Immature natural killer cell (primary cell): Measurements from ENCODE around the gene SETD4. TPM values are rescaled to one million over a fixed set of nuclear protein-coding genes. Genes with fewer than 3 reads are reported as not detected.
A peak's percentile ranks its signal among the peaks of the same experiment; 100 is the strongest.

Experiments used
- DNase-seq, 3 donors: peaks; one replicate each; pipeline ENCODE4 v3.0.0; 2022; ENCODE audit warnings: mixed read lengths in 1 of 3
- H3K27ac Mint-ChIP-seq, 6 donors: one replicate each; pipeline ENCODE4 v1.8.0; 2020; ENCODE audit warnings: mixed read lengths in 6 of 6, mild to moderate bottlenecking in 5 of 6, inconsistent platforms in 4 of 6, moderate library complexity in 3 of 6
- H3K27me3 Mint-ChIP-seq, 3 donors: one replicate each; pipeline ENCODE4 v1.8.0; 2020 to 2021; ENCODE audit warnings: low read depth in 3 of 3, mild to moderate bottlenecking in 3 of 3, mixed read lengths in 3 of 3, moderate library complexity in 3 of 3, inconsistent platforms in 1 of 3
- H3K36me3 Mint-ChIP-seq, 3 donors: one replicate each; pipeline ENCODE4 v1.8.0; 2020; ENCODE audit warnings: mixed read lengths in 3 of 3, inconsistent platforms in 2 of 3, mild to moderate bottlenecking in 2 of 3
- H3K4me1 Mint-ChIP-seq, 2 donors: one replicate each; pipeline ENCODE4 v1.8.0; 2020; ENCODE audit warnings: inconsistent platforms in 2 of 2, mild to moderate bottlenecking in 2 of 2, mixed read lengths in 2 of 2, moderate library complexity in 1 of 2
- H3K4me3 Mint-ChIP-seq, 5 donors: one replicate each; pipeline ENCODE4 v1.8.0; 2020; ENCODE audit warnings: mild to moderate bottlenecking in 5 of 5, mixed read lengths in 5 of 5, inconsistent platforms in 3 of 5, moderate library complexity in 3 of 5
- H3K9me3 Mint-ChIP-seq, 6 donors: one replicate each; pipeline ENCODE4 v1.8.0; 2020; ENCODE audit warnings: mild to moderate bottlenecking in 6 of 6, mixed read lengths in 6 of 6, inconsistent platforms in 4 of 6, moderate library complexity in 3 of 6
- polyA plus RNA-seq, 3 donors: library from polyadenylated mRNA; unstranded; fragments of 300-500 nt; fragmentation: Illumina TruSeq; gene quantifications; one replicate each; pipeline ENCODE4 v1.2.3, GENCODE V29; 2021

SETD4 gene
- polyA plus RNA-seq, 3 donors from 2014 or later = 6.5 to 11.2 (median 8.6) TPM

DNA sequence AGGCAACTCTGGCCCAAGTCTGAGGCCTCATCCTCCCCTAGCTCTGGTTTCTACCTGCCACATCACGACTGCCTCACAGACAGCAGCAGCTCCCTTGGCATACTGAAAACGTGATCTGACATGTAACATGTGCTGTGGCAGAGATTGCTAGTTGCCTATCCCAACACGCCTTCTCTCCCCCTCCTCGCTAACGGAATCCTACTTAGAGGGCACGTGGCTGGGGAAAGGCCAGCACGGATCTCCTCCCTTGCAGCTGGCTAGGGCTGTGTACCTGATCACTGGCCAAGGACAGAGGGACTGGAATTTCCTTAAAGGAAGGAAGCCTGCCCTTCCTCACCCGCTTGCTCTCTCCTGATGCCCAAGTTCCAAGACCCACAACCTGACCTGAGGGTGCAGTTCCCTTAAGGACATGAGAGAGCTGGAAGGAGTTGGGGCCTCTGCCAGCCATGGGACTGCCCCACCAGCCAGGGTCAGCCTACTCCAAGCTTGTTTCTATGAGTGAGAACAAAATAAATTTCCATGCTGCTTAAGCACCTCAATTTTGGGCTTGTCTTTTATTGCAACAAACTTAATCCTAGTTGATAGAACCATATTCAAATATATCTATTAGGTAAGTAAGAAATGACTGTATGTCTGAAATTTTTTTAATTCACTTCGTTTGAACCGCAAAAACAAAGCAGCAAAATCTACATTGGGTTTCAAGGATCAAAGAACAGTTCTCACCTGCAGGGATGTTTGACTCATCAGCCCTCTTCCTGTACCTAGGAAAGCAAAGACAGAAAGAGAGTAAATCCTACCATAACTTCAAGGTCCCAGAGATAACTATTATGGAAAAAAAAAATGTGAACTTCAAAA, 7.2 kb downstream of the SETD4 start:
- H3K36me3 Mint-ChIP-seq = peaks cover 33 to 51% (median 40%) of the 10 kb centered on the region in 3 donors
- no peaks in the 10 kb centered on the region for H3K27me3 Mint-ChIP-seq

DNA sequence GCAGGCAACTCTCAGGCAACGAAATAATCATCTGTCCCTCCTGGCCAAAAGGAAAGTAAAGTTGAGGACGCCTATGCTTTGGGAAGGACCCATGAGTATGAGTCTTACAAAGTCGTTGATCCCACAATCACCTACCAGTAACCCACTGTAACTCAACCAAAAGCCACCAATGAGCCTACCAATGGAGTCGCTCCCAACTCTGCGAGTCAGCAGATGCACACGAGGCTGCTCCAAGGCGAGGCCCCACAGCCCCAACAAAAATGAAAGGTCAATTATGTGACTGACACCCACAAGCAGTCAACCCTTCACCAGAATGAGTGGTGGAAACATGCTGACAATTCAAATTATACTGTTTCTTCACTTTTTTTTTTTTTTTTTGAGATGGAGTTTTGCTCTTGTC, 12.0 kb downstream of the SETD4 start:
- H3K36me3 Mint-ChIP-seq = peaks cover 35 to 56% (median 42%) of the 10 kb centered on the region in 3 donors
- DNase-seq = no peak
- no peaks in the 10 kb centered on the region for H3K9me3 Mint-ChIP-seq
- H3K27me3 Mint-ChIP-seq = peaks cover 0 to 2% (median 0%) of the 10 kb centered on the region in 3 donors
- no peak overlapping the region for H3K27ac Mint-ChIP-seq
- H3K4me3 Mint-ChIP-seq = no peak overlapping the region
- peaks cover 1 to 11% of the 10 kb centered on the region in 2 donors for H3K4me1 Mint-ChIP-seq

More for the DNA sequence above, 7.2 kb downstream of the SETD4 start:
- no peaks in the 10 kb centered on the region for H3K9me3 Mint-ChIP-seq
- DNase-seq = no peak
- H3K27ac Mint-ChIP-seq = no peak overlapping the region
- H3K4me3 Mint-ChIP-seq = no peak overlapping the region
- peaks cover 7 to 15% of the 10 kb centered on the region in 2 donors for H3K4me1 Mint-ChIP-seq

DNA sequence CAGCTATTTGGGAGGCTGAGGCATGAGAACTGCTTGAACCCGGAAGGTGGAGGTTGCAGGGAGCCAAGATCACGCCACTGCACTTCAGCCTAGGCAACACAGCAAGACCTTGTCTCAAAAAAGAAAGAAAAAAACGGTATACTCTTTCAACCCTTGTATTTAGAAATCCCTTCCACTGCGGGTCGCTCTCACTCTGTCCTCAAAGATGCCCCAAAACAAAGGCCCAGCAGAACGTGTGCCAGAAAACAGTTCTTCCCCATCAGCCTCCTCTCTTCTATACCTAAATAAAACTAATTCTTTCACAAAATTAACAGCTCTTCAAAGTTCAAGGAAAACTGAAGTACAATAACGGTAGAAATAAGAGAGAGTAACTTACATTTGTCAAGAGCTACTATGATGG, 13.2 kb downstream of the SETD4 start:
- Mint-ChIP-seq H3K27ac (no peak overlapping the region), H3K36me3 (peaks cover 35 to 58% (median 43%) of the 10 kb centered on the region in 3 donors)

DNA sequence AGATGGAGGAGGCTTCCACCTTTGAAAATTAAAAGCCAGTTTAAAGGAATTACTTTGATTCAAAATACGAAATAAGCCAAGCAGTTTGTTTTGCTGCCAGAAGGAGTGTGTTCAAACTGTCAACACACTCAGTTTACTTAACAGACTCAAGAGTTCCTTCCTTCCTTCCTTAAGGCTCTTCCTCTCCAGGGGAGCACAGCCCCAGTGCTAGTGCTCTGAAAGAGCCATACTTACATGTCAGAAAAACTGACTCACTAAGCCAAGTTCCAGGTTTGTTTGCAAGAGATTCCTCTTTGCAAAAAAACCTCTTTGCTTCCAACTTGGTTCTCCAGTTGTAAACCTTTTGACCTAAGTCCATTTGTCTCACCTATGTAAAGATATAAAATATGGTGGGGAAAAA, 14.3 kb downstream of the SETD4 start:
- Mint-ChIP-seq H3K9me3 (no peaks in the 10 kb centered on the region), H3K27ac (no peak overlapping the region), H3K27me3 (peaks cover 0 to 2% (median 0%) of the 10 kb centered on the region in 3 donors), H3K4me1 (peaks cover 1 to 11% of the 10 kb centered on the region in 2 donors), H3K36me3 (peaks cover 38 to 59% (median 44%) of the 10 kb centered on the region in 3 donors), H3K4me3 (no peak overlapping the region)
- DNase-seq = no peak

More for the DNA sequence above, 13.2 kb downstream of the SETD4 start:
- no peaks in the 10 kb centered on the region for H3K9me3 Mint-ChIP-seq
- peaks cover 0 to 2% (median 0%) of the 10 kb centered on the region in 3 donors for H3K27me3 Mint-ChIP-seq
- no peak overlapping the region for H3K4me3 Mint-ChIP-seq
- DNase-seq = no peak
- H3K4me1 Mint-ChIP-seq = peaks cover 1 to 11% of the 10 kb centered on the region in 2 donors

DNA sequence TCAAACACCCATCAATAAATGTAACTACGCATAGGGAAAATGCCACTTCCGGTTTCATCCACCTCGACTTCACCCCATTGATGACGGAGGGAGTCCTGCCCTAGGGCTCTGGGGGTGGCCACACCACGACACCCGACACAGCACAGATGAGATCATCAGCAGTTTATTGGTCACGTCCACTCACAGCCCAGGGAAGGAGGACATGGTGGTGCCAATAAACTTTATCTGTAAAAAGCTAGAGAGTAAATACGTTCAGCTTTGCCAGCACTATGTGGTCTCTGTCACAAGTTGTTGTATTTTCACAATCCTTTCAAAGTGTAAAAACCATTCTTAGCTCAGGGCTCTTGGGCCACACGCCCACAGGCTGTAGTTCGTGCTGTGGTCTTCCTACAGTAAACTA, 16.3 kb downstream of the SETD4 start:
- no peak overlapping the region for H3K27ac Mint-ChIP-seq
- no peaks in the 10 kb centered on the region for H3K9me3 Mint-ChIP-seq
- peaks cover 0 to 3% (median 0%) of the 10 kb centered on the region in 3 donors for H3K27me3 Mint-ChIP-seq
- H3K4me3 Mint-ChIP-seq = no peak overlapping the region
- peaks cover 1 to 5% of the 10 kb centered on the region in 2 donors for H3K4me1 Mint-ChIP-seq
- peaks cover 36 to 56% (median 42%) of the 10 kb centered on the region in 3 donors for H3K36me3 Mint-ChIP-seq
- no peak for DNase-seq

DNA sequence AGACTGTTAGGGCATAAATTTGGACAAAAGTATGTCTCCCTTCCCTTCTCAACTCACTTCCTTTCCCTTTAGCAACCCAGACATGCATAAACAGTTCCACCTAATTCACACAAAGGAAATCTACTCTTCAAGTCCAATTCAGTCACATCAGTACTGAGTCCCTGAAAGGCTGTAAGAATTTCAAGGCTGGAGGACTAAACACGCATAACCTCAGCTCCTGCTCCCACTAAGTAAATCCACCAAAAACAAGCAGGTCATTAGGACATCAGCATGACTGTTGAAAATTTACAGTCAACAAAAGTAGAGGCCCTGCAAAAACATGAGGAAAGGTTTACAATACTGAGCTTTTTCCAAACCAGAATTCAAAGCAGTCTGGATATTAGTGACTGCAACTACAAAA, 18.4 kb downstream of the SETD4 start:
- no peak for DNase-seq
- H3K4me3 Mint-ChIP-seq = no peak overlapping the region
- H3K27ac Mint-ChIP-seq = peak overlapping the region in 1 of 6 donors; percentile 60
- H3K36me3 Mint-ChIP-seq = peaks cover 40 to 61% (median 47%) of the 10 kb centered on the region in 3 donors
- no peaks in the 10 kb centered on the region for H3K9me3 Mint-ChIP-seq
- H3K4me1 Mint-ChIP-seq = peaks cover 0 to 5% of the 10 kb centered on the region in 2 donors
- peaks cover 0 to 3% (median 0%) of the 10 kb centered on the region in 3 donors for H3K27me3 Mint-ChIP-seq

DNA sequence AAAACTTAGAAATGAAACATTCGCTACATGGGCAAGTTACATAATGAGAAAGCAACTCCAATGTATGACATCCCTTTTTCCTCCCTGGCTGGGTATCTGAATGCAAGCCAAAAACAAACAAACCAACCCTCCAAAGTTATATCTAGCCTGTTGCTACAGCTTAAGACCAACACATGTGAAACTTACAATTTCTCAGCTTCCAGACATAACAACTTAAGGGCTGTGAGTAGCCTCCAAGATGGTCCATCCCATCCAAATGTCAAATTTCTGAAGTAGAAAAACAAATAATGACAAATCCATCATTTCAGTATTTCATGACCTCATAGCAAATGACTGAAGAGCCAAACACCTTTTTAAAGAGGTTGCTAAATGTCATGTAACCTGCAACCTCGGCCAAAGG, 19.9 kb downstream of the SETD4 start:
- Mint-ChIP-seq H3K27me3 (peaks cover 0 to 2% (median 0%) of the 10 kb centered on the region in 3 donors), H3K4me3 (no peak overlapping the region), H3K36me3 (peaks cover 47 to 68% (median 47%) of the 10 kb centered on the region in 3 donors), H3K27ac (no peak overlapping the region), H3K9me3 (no peaks in the 10 kb centered on the region), H3K4me1 (peaks cover 0 to 5% of the 10 kb centered on the region in 2 donors)
- no peak for DNase-seq

DNA sequence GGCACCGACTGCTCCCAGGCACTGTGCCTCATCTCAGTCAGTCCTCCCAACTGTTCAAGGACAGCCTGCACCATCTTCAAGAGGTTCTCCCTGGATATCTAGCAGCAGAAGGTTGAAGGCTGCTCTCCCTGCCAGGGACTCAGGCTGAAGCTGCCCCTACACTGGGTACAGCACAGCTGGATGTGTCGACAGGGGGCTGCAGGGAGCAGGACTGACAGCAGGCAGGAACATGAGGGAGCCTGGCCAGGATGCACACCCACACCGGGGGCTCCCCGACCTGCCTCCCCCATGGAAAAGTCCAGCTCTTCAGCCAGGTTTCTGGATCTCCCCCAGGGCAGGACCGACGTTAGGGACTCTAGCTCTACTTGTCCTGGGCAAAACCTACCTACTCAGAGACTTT, 20.5 kb downstream of the SETD4 start:
- Mint-ChIP-seq H3K27me3 (peaks cover 0 to 2% (median 0%) of the 10 kb centered on the region in 3 donors), H3K36me3 (peaks cover 44 to 70% (median 47%) of the 10 kb centered on the region in 3 donors), H3K4me3 (no peak overlapping the region), H3K27ac (no peak overlapping the region), H3K4me1 (peaks cover 0 to 3% of the 10 kb centered on the region in 2 donors), H3K9me3 (no peaks in the 10 kb centered on the region)
- no peak for DNase-seq

DNA sequence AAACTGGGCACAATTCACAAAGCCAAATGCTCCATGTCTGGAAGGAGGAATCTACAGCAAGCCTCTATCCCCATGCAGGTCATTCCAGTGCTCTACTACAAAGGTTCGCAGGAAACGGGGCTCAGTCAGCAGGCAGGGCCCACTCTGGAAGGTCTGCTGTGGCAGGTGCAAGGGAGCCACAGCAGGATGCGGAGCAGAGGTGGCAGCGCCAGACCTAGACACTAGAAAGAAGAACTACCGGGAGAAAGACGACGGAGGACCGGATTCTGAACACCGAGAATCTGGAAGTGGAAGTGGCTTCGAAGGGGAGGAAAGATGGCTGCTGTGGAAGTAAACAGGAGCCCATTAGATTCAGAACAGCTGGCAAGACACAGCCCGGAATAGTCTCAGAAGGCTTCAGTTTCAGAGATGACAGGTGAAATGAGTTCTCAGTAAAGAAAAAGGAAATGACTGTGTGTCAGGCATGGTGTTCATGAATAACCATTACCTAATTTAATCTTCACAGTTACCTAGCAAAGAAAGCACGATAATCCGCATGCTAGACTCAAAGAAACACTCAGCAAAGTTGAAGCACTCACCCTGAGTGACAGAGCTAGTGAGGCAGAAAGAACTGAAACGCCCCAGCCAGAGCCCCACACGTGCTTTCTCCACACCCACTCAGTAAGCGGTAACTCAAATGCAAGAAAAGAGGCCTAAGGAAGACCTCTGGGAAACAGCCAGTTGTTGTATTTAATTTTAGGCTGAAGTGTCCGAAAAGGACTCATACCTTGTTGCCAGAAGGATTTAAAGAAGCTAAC, 21.4 kb downstream of the SETD4 start:
- Mint-ChIP-seq H3K36me3 (peaks cover 38 to 67% (median 43%) of the 10 kb centered on the region in 3 donors), H3K9me3 (no peaks in the 10 kb centered on the region), H3K4me3 (no peak overlapping the region), H3K27me3 (peaks cover 0 to 2% (median 0%) of the 10 kb centered on the region in 3 donors), H3K27ac (no peak overlapping the region), H3K4me1 (no peaks in the 10 kb centered on the region)
- DNase-seq = no peak

DNA sequence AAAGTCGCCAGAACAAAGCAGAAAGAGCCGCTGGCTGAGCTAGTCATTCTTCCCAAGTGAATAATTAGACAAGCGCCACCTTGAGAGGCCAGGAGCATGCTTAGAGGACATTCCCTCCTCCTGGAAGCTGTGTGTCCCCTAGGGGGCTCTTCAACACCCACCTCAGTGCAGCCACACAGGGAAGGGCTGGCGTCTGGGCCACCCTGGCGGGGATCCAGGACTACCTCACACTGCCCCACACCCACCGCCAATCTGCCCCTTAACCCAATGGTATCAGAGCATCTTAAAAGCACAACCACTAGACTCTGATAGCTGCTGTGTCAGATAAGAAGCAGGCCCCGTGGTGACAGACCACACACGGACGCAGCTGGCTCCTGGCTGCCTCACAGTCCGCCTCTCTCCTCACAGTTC, 24.9 kb downstream of the SETD4 start:
- Mint-ChIP-seq H3K27me3 (peaks cover 0 to 2% (median 1%) of the 10 kb centered on the region in 3 donors), H3K27ac (no peak overlapping the region), H3K36me3 (peaks cover 24 to 52% (median 36%) of the 10 kb centered on the region in 3 donors), H3K4me1 (no peaks in the 10 kb centered on the region), H3K4me3 (no peak overlapping the region), H3K9me3 (no peaks in the 10 kb centered on the region)
- DNase-seq = no peak

DNA sequence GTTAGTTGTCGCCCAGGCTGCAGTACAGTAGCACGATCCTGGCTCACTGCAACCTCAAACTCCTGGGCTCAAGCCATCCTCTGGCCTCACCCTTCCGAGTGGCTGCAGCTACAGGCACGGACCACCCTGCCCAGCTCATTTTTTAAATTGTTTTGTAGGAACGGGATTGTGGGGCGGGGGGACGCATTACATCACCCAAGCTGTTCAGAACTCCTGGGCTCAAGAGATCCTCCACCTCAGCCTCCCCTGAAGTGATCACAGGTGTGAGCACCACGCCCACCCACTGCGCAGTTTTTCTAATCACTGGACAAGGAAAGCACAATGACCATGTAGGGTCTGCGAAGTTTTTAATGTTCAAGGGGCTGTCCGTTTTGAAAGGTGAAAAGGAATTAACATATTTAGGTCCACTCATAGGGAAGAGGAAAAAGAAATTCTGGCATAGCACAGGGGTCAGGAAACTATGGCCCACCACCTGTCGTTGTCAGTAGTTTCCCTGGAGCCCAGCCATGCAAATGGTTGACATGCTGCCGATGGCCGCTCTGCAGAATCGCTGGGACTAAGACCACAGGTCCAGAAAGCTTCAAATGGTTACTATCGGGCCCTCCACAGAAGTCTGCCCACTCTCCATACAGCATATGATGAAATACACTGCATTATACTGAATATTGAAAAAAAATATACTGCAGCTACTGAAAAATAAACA, 26.0 kb downstream of the SETD4 start:
- H3K9me3 Mint-ChIP-seq = no peaks in the 10 kb centered on the region
- DNase-seq = no peak
- H3K4me1 Mint-ChIP-seq = no peaks in the 10 kb centered on the region
- H3K27me3 Mint-ChIP-seq = peaks cover 0 to 2% (median 0%) of the 10 kb centered on the region in 3 donors
- no peak overlapping the region for H3K4me3 Mint-ChIP-seq
- peak overlapping the region in 1 of 6 donors; percentile 16 for H3K27ac Mint-ChIP-seq
- H3K36me3 Mint-ChIP-seq = peaks cover 17 to 45% (median 29%) of the 10 kb centered on the region in 3 donors

DNA sequence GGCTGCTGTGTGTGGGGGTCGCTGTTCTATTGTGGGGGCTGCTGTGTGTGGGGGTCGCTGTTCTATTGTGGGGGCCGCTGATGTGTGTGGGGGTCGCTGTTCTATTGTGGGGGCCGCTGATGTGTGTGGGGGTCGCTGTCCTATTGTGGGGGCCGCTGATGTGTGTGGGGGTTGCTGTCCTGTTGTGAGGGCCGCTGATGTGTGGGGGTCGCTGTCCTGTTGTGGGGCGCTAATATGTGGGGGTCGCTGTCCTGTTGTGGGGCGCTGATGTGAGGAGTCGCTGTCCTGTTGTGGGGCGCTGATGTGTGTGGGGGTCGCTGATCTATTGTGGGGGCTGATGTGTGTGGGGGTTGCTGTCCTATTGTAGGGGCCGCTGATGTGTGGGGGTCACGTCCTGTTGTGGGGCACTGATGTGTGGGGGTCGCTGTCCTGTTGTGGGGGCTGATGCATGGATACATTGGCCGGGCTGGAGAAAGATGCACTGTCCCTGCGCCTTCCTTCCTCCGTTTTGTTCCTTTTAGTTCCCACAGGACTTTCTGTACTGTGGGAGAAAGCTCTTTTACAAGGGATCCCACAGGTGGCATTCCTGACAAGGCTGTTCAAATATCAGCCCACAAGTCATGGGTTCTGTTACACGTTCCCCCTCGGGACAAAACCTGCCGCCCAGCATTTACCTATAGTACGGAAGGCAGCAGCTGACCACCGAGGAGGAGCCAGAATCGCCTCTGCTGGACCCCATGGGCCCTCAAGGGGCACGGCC, 27.5 kb downstream of the SETD4 start:
- DNase-seq = no peak
- H3K36me3 Mint-ChIP-seq = peaks cover 4 to 33% (median 16%) of the 10 kb centered on the region in 3 donors
- peaks cover 0 to 4% (median 0%) of the 10 kb centered on the region in 3 donors for H3K27me3 Mint-ChIP-seq
- H3K9me3 Mint-ChIP-seq = no peaks in the 10 kb centered on the region
- peaks cover 5 to 7% of the 10 kb centered on the region in 2 donors for H3K4me1 Mint-ChIP-seq
- H3K27ac Mint-ChIP-seq = no peak overlapping the region
- H3K4me3 Mint-ChIP-seq = no peak overlapping the region
